ENCODE data around the gene CPNE5. TPM values are rescaled to one million over a fixed set of nuclear protein-coding genes. Genes with fewer than 3 reads are reported as not detected.

CPNE5 gene
- total RNA-seq, 1 experiment from 2014 or later: not detected

DNA sequence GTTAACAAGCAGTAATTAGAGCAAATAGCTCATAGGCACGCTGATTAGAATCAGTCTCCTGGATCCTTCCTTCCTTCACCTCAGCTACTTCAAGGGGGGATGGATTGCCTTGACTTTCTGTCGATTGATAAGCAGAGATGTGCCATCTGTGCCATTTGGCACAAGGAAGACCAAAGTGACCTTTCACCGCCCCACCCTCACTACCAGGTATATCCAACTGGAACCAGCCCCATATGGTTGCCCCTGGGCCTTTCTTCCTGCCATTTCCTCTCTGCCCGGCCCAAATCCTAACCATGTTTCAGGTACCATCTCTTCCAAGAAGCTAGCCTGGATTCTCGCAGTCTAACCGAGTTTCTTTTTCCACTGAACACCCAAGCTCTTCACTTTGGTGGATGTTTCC lies 8.7 kb upstream of the CPNE5 start:
- Histone ChIP-seq H3K9me3 (no peaks in the 10 kb centered on the region), H3K36me3 (ENCODE audit: control insufficient read depth, insufficient read depth, low read length) (no peaks in the 10 kb centered on the region), H3K27me3 (replicated peaks; ENCODE audit: control insufficient read depth, insufficient read depth, low read length) (no peaks in the 10 kb centered on the region), H3K4me3 (ENCODE audit: low read depth, low read length) (no peak overlapping the region), H3K4me1 (no peaks in the 10 kb centered on the region)
- peaks cover 8% of the 10 kb centered on the region for H3K4me1 Mint-ChIP-seq (ENCODE audit: low read depth, unreplicated experiment)
- H3K27ac Mint-ChIP-seq (ENCODE audit: unreplicated experiment): no peak overlapping the region
- POLR2A ChIA-PET: no interaction called here
- no peak for DNase-seq
- CTCF ChIA-PET: no interaction called here
- intact Hi-C loops (cut with micrococcal nuclease; ENCODE audit: unreplicated experiment): no loop called here
- no peaks in the 10 kb centered on the region for H3K9me3 Mint-ChIP-seq (ENCODE audit: unreplicated experiment)
- H3K36me3 Mint-ChIP-seq (ENCODE audit: insufficient read depth, unreplicated experiment): peaks cover 8% of the 10 kb centered on the region
- no peak overlapping the region for H3K4me3 Mint-ChIP-seq (ENCODE audit: unreplicated experiment)
- BruUV-seq (replicated peaks): no TSS peak
- TF ChIP-seq, protein P1, sequence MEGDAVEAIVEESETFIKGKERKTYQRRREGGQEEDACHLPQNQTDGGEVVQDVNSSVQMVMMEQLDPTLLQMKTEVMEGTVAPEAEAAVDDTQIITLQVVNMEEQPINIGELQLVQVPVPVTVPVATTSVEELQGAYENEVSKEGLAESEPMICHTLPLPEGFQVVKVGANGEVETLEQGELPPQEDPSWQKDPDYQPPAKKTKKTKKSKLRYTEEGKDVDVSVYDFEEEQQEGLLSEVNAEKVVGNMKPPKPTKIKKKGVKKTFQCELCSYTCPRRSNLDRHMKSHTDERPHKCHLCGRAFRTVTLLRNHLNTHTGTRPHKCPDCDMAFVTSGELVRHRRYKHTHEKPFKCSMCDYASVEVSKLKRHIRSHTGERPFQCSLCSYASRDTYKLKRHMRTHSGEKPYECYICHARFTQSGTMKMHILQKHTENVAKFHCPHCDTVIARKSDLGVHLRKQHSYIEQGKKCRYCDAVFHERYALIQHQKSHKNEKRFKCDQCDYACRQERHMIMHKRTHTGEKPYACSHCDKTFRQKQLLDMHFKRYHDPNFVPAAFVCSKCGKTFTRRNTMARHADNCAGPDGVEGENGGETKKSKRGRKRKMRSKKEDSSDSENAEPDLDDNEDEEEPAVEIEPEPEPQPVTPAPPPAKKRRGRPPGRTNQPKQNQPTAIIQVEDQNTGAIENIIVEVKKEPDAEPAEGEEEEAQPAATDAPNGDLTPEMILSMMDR (IDR thresholded peaks at IDR 0.05; ENCODE audit: insufficient read depth in 1 of 2, low read depth in 1 of 2, low read length in 1 of 2, severe bottlenecking in 1 of 2, unreplicated experiment in 1 of 2): no peak
- H3K27me3 Mint-ChIP-seq (ENCODE audit: insufficient read depth, unreplicated experiment): no peaks in the 10 kb centered on the region

DNA sequence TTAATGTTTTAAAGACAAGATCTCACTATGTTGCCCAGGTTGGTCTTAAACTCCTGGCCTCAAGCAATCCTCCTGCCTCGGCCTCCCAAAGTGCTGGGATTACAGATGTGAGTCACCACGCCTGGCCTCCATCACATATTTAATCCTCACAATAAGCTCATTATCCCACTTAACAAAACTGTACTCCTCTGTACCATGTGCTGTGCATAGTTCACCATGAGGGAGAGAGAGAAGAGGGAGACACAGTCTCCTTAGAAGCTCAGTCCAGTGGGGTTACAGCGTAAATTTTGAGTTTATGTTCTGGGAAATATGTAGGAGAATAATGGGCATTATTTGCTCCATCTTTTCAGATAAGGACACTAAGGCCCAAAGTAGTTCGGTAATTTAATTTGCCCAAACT lies 7.9 kb upstream of the CPNE5 start:
- H3K27me3 ChIP-seq (replicated peaks; ENCODE audit: control insufficient read depth, insufficient read depth, low read length): no peaks in the 10 kb centered on the region
- DNase-seq: no peak
- no peaks in the 10 kb centered on the region for H3K9me3 ChIP-seq
- H3K4me3 Mint-ChIP-seq (ENCODE audit: unreplicated experiment): no peak overlapping the region
- peaks cover 8% of the 10 kb centered on the region for H3K4me1 Mint-ChIP-seq (ENCODE audit: low read depth, unreplicated experiment)
- H3K4me3 ChIP-seq (ENCODE audit: low read depth, low read length): no peak overlapping the region
- no peak overlapping the region for H3K27ac Mint-ChIP-seq (ENCODE audit: unreplicated experiment)
- POLR2A ChIA-PET: no interaction called here
- intact Hi-C loops (cut with micrococcal nuclease; ENCODE audit: unreplicated experiment): no loop called here
- TF ChIP-seq, protein P1 (IDR thresholded peaks at IDR 0.05; ENCODE audit: insufficient read depth in 1 of 2, low read depth in 1 of 2, low read length in 1 of 2, severe bottlenecking in 1 of 2, unreplicated experiment in 1 of 2): no peak
- H3K9me3 Mint-ChIP-seq (ENCODE audit: unreplicated experiment): no peaks in the 10 kb centered on the region
- H3K4me1 ChIP-seq: no peaks in the 10 kb centered on the region
- no peaks in the 10 kb centered on the region for H3K36me3 ChIP-seq (ENCODE audit: control insufficient read depth, insufficient read depth, low read length)
- H3K36me3 Mint-ChIP-seq (ENCODE audit: insufficient read depth, unreplicated experiment): no peaks in the 10 kb centered on the region
- CTCF ChIA-PET: no interaction called here
- no peaks in the 10 kb centered on the region for H3K27me3 Mint-ChIP-seq (ENCODE audit: insufficient read depth, unreplicated experiment)
- BruUV-seq (replicated peaks): no TSS peak

DNA sequence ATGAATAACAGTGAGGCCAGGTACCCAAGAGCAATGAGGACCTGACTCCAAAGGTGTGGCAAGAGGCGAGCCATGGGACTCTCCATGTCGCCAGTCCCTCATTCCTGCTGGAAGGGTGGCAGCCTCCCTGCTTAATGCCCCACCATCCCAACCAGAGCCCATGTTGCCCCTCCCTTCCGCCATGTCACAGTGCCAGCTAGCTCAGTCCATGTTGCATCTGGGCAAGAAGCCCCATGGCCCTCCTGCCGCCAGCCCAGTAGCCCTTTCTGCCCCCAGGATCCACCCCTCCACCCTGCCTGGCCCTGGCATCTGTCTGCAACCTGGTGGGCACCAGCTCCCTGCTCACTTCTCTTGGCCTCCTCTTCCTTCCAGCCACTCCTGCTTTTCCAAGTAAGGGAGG lies 6.0 kb upstream of the CPNE5 start:
- no peaks in the 10 kb centered on the region for H3K36me3 Mint-ChIP-seq (ENCODE audit: insufficient read depth, unreplicated experiment)
- CTCF ChIA-PET: no interaction called here
- POLR2A ChIA-PET: no interaction called here
- no peak for DNase-seq
- H3K4me3 Mint-ChIP-seq (ENCODE audit: unreplicated experiment): no peak overlapping the region
- no peak overlapping the region for H3K4me3 ChIP-seq (ENCODE audit: low read depth, low read length)
- H3K9me3 Mint-ChIP-seq (ENCODE audit: unreplicated experiment): no peaks in the 10 kb centered on the region
- TF ChIP-seq, protein P1 (IDR thresholded peaks at IDR 0.05; ENCODE audit: insufficient read depth in 1 of 2, low read depth in 1 of 2, low read length in 1 of 2, severe bottlenecking in 1 of 2, unreplicated experiment in 1 of 2): no peak
- no peaks in the 10 kb centered on the region for H3K27me3 ChIP-seq (replicated peaks; ENCODE audit: control insufficient read depth, insufficient read depth, low read length)
- peaks cover 8% of the 10 kb centered on the region for H3K4me1 Mint-ChIP-seq (ENCODE audit: low read depth, unreplicated experiment)
- H3K4me1 ChIP-seq: peaks cover 6% of the 10 kb centered on the region; the same call in 1 of the 2 replicates
- intact Hi-C loops (cut with micrococcal nuclease; ENCODE audit: unreplicated experiment): no loop called here
- H3K9me3 ChIP-seq: no peaks in the 10 kb centered on the region
- no peaks in the 10 kb centered on the region for H3K36me3 ChIP-seq (ENCODE audit: control insufficient read depth, insufficient read depth, low read length)
- no TSS peak for BruUV-seq (replicated peaks)
- H3K27ac Mint-ChIP-seq (ENCODE audit: unreplicated experiment): no peak overlapping the region
- no peaks in the 10 kb centered on the region for H3K27me3 Mint-ChIP-seq (ENCODE audit: insufficient read depth, unreplicated experiment)
